NCI-H748 (cell line): ENCODE measurements around the gene CCNA2.

Experiments
- DNase-seq: peaks from one replicate; lab custom pipeline; 2025; ENCODE audit not compliant: unreplicated experiment; lab: John Stamatoyannopoulos, UW

The CCNA2 gene

GRCh38 chr4:121776610-121777401, 46.9 kb downstream of the CCNA2 start:
- DNase-seq, result no peak

GRCh38 chr4:121773883-121774282, 49.8 kb downstream of the CCNA2 start:
- no peak for DNase-seq

GRCh38 chr4:121771869-121772268, 51.8 kb downstream of the CCNA2 start:
- no peak for DNase-seq

- no peak for DNase-seq
Measured at GRCh38 chr4:121769341-121769740, 54.3 kb downstream of the CCNA2 start.

- no peak for DNase-seq
Measured at GRCh38 chr4:121767166-121767565, 56.5 kb downstream of the CCNA2 start.
